Esophagus muscularis mucosa (tissue), 4 donors: ENCODE measurements around the gene POU3F3.

Experiments used
- EP300 ChIP-seq: sonication (generic); formaldehyde crosslinking; IDR thresholded peaks from one replicate; pipeline ENCODE4 v1.6.1; 2017; ENCODE audit warnings: antibody characterized with exemption
- POLR2A ChIP-seq: fragments of 450-650 bp; IDR thresholded peaks from one replicate; pipeline ENCODE4 v1.6.1; 2017; ENCODE audit warnings: antibody characterized with exemption, moderate library complexity, mild to moderate bottlenecking, low read depth
- POLR2AphosphoS5 ChIP-seq, 2 donors: sonication (generic); formaldehyde crosslinking; IDR thresholded peaks; one replicate each; pipeline ENCODE4 v1.6.1; 2017; ENCODE audit warnings: antibody characterized with exemption in 2 of 2
- TF ChIP-seq, protein P1 (sequence below), 3 experiments: fragments of 200-600 bp in 2 of 3; fragments of 450-650 bp in 1 of 3; sonication (generic) in 2 of 3; IDR thresholded peaks; one replicate each; pipeline ENCODE4 v1.5.1; 2017 to 2019; ENCODE audit warnings: antibody characterized with exemption in 3 of 3, mild to moderate bottlenecking in 2 of 3, moderate library complexity in 1 of 3

- TF ChIP-seq, protein P1, sequence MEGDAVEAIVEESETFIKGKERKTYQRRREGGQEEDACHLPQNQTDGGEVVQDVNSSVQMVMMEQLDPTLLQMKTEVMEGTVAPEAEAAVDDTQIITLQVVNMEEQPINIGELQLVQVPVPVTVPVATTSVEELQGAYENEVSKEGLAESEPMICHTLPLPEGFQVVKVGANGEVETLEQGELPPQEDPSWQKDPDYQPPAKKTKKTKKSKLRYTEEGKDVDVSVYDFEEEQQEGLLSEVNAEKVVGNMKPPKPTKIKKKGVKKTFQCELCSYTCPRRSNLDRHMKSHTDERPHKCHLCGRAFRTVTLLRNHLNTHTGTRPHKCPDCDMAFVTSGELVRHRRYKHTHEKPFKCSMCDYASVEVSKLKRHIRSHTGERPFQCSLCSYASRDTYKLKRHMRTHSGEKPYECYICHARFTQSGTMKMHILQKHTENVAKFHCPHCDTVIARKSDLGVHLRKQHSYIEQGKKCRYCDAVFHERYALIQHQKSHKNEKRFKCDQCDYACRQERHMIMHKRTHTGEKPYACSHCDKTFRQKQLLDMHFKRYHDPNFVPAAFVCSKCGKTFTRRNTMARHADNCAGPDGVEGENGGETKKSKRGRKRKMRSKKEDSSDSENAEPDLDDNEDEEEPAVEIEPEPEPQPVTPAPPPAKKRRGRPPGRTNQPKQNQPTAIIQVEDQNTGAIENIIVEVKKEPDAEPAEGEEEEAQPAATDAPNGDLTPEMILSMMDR (IDR thresholded peaks at IDR 0.05): no peak
- TF ChIP-seq POLR2AphosphoS5 (IDR thresholded peaks at IDR 0.05) (no peak), POLR2A (no peak), EP300 (no peak)
Observed at GRCh38 chr2:104859766-104860450, 6.0 kb downstream of the POU3F3 start.
